Left forelimb (tissue), 1 donor: Measurements from ENCODE around the gene APOL2.

Experiments
- DNase-seq: peaks from one replicate; pipeline ENCODE4 v3.0.0-alpha.2; 2018; ENCODE audit warnings: low spot score

The APOL2 gene, protein sequence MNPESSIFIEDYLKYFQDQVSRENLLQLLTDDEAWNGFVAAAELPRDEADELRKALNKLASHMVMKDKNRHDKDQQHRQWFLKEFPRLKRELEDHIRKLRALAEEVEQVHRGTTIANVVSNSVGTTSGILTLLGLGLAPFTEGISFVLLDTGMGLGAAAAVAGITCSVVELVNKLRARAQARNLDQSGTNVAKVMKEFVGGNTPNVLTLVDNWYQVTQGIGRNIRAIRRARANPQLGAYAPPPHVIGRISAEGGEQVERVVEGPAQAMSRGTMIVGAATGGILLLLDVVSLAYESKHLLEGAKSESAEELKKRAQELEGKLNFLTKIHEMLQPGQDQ

DNA sequence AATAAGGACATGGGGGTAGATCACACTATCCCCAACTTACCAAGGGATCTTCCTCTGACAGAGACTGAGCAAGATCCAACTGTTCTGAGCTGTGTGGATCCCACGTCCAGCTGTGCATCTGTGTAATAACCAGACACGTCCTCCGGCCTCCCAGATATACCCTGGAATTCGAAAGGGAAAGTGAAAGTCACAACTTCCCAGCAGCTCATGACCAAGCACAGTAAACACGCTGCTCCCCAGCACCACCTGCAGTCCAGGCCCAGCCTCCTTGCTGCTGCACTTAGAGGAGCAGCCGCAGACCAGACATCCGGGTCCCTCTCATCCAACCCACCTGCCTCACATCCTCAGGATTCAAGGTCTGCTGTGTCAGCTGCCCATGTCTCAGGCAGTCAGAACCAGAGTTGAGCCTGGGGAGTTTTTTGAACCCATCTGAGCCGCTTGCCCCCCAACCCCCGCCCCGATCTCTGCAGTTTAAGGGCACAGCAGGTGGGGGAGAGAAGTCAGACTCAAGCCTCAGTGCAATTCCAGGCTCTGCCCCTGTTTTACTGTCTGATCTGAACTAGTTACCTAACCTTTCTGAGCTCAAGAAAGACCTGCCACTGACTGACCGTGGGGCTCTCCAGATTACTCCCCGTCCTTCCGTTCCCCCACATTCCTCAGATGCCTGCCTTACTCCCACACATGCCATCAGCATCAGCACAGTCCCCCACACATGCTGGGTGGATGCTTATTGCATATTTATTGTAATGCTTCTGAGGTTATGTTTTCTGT, at the start of gene APOL2:
Gene APOL2 (minus strand): TSS at position 127 of the 771 bp plus-strand sequence. CDS start 6,365 bp downstream, outside the sequence.
- peak; percentile 87 for DNase-seq

DNA sequence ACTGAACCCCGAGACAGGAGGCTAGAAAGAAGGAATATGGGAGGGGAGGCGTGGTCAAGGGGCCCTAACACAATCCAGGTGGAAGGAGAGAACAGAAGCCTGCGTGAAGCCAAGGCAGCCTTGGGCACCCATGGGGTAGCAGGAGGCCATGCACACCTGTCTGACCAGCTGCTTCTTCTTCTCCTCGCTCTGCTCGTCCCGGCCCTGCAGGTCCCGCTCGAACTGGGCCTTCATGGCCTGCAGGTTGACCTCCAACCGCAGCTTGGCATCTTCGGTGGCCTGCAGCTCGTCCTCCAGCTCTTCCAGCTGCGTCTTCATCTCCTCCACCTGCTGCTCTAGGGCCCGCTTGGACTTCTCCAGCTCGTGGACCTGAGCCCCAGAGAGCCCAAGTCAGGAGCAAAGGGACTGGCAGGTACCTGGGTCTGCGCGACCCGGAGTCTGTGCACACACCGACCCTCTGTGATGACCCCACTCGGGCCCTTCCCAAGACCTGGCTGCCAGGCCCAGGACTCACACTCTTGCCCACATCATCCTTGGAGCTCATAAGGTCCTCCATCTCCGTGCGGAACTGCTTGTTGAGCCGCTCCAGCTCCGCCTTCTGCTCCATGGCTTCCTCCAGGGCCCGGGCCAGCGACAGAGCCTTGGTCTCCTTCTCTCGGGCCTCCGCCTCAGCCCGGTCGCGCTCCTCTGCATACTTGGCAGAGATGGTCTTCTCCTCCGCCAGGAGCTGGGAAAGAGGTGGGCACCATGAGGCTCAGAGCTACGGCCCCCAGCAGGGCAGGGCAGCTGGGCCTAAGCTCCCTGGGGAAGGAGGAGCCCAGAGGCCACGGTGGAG, 49.5 kb upstream of the APOL2 start:
- DNase-seq: no peak

DNA sequence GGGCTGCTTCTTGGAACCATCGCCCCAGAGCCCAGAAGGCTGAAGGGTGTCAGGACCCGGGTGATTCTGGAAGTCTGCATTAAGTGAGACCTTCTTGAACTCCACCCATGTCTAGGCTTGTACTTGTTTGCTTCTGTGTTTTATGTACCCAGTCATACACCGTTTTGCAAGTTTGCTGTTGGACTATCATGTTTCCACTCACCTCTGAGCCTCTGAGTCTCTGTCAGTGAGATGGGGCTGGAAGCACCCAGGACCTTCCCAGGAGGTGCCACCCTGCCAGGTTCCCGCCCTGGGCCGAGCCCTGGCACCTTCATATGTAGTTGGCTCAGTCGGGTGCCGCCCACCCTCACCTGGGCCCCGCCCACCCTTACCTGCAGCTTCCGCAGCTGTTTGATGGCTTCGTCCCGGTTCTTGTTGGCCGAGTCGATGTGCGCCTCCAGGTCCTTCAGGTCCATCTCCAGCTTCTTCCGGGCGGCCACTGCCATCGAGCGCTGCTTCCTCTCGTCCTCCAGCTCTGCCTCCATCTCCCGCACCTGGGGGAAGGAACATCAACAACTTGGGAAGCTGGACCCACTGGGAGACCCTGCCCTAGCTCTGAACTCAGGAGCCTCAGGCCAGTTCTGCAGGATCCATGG, 48.7 kb upstream of the APOL2 start:
- DNase-seq: no peak

DNA sequence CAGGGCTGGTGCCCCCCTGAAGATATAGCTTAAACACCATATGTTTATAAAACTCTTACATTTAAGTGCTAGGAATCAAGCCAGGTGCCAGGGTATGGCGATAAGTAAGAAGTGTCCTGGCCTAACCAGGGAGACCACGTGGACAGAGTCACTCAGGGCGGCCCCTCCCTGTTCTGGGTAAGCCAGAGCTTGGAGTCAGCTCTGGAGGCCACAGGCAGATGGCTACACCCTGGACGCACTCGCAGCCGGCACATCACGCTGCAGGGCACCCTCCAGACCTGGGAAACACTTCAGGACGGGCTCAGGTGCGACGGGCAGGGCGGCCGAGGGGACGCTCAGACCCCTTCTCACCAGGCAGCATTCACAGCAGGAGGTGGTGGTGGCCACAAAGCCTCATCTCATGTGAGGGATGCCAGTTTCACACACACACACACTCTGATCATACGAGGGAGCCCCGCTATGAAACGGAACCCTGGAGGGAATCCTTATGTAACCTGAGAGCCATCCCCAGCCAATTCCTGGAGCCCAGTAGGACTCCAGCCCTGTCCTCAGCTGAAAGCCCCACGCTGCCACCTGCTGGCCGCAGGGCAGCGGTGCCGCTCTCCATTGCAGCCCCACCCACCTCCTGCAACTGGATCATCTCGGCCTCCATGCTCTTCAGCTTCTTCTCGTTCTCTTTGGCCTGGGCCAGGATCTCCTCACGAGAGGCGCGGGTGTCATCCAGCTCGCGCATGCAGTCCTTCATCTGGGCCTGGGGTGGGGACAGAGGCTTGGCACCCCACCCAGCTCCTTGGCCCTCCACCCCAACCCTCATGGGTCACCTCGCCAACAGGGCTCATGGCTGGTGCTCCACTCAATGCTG, 47.0 kb upstream of the APOL2 start:
- DNase-seq: peak; percentile 80

DNA sequence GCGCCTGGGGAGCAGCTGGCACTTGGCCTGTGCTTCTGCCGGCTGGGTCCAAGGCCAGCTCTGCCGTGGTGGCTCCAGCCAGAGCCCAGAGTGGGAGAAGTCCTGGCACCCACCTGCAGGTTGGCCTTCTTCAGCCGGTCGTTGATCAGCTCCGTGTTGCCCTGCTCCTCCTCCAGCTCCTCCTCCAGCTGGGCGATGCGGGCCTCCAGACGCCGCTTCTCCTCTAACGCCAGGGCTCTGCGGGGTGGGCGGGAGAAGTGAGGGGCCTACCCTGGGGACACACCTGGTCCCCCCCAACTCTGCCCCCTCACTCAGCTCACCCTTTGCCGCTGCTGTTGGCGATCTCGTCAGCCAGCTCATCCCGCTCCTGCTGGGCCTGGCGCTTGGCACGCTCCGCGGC, 46.2 kb upstream of the APOL2 start:
- DNase-seq: no peak

DNA sequence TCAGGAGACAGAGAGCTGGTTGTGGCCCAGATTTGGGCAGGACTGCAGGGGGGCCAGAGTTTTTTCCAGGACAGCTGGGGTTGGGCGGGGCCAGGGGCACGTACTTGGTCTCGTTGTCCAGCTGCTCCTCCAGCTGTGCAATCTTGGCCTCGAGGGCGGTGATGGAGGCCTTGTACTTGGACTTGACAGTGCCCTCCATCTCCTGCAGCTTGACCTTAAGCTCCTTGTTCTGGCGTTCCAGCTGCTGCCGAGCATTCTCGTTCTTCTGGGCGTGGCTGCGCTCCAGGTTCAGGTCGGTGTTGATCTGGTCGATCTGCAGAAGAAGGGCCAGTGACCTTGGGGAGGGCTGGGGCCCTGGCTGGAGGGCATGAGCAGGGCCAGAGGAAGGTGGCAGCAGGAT, 45.7 kb upstream of the APOL2 start:
- DNase-seq: no peak

DNA sequence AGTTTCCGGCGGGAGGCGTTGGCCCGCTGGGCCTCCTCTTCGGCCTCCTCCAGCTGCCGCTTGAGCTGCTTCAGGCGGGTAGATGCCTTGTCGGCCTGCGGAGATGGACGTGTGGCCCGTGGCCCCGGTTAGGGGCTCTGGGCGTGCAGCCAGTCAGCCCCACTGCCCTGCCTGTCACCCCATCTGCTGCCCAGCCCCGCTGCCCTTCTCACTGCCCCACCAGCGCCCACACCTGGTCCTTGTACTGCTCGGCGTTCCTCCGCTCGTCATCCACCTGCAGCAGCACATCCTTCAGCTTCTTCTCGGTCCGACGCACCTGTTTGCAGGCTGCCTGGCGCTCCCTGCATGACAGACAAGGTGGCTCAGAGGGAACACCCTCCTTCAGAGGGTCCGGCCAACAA, 44.8 kb upstream of the APOL2 start:
- no peak for DNase-seq

DNA sequence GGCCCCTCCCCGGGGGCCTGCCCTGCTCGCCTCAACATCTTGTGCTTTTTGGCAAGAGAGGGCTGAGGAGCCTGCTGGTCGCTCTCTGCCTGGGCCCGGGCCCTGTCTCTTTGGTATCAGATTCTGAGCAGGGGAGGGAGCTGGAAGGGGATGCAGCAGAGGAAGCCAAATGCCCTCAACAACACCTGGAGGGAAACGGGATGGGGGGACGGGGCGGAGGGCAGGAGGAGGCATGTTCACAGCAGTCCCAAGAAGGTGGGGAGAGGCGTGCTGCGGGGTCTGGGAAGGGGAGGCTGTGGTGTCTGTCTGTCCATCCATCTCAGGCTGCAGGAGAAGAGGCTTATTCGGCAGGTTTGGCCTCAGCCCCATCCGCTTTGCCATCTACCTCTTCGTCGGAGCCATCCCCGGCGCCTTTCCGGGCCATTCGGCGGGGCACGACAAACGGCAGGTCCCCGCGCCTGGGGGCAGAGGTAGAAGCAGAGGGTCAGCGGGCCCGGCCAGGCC, 43.1 kb upstream of the APOL2 start:
- DNase-seq: no peak

DNA sequence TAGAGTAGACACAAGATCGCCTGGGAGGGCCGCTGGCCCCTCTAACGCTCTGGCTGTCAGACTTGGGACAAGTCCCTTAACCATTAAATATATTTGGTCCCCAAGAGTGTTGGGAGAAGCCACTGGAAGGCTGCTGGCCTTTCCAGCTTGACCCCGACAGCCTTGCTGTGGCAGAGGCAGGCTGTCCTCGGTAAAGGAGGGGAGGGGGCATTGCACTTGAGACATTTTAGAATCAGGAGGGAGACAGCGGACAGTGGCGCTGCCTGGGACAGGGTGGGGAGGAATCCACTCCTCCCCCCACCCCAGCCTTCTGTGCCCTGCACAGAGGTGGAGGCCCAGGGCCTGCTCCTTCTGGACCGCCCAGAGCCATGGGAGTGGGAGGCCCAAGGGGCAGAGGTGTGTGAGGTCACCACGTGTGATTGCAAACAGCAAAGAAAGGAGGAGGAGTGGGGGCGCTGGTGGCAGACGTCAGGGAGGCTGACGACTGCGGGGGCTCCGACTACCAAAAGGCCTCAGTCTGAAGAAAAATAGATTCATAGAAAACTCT, 42.5 kb upstream of the APOL2 start:
- no peak for DNase-seq

DNA sequence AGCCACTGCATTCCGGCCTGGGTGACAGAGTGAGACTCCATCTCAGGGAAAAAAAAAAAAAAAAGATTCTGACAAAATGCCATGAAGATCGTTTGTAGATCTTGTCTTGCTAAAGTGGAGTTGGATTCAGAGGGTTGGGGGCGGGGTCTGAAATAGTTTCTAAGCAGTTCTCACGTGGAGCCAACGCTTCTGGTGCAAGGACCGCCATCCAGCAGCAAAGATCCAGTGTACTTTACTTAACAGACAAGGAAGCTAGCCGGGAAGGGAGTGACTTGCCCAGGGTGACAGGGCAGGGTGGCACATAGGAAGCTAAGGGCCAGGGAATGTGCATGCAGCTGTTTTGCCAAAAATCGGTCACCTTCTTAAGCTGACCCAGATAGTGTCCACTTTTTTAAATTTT, 41.1 kb upstream of the APOL2 start:
- no peak for DNase-seq

DNA sequence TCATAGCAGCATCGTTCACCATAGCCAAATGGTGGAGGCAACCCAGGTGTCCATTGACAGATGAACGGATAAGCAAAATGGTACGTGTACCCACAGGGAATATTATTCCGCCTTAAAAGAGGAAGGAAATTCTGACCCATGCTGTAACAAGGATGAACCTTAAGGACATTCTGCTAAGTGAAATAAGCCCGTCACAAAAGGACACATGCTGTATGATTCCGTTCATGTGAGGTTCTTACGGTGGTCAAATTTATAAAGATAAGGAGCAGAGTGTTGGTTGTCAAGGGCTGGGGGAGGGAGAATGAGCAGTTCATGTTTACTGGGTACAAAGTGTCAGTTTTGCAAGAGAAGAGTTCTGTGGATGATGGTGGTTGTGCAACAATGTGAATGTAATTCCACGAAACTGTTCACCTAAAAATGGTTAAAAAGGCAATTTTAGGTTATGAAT, 39.9 kb upstream of the APOL2 start:
- no peak for DNase-seq

DNA sequence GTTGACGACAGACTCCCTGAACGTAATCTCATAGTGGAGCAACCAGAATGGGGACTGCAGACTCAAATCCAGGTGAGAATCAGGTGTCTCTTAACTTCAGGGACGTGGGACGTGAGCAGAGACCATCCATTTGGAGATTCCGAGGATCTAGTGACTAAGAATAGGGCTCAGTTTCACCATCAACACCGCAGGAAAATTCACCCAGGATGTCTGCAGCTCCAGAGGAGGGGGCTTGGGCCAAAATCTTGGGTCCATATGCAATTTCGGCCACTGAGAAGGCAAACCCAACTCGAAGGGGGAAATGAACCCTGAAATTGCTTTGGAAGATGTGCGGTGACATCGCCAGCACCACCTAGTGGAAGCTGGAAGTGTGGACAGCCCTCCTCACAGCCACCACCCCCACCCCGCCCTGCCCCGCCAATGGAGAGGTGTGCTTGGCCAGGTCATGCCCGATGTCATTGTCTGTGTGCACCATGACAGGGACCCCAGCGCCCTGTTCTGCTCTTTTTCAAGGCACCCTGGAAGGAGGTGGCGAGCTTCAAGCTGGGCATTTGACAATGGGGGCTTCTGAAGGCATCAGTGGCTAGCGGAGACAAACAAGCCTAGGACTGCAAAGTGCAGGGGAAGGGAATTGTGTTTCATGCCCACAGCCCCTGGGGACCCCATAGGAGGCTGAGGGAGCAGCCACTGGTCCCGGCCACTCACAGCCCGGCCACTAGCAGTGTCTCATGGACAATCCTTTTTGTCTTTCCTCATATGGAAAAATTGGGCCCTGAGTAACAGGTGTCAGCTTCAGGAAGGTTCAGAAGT, 38.4 kb upstream of the APOL2 start:
- DNase-seq: no peak

DNA sequence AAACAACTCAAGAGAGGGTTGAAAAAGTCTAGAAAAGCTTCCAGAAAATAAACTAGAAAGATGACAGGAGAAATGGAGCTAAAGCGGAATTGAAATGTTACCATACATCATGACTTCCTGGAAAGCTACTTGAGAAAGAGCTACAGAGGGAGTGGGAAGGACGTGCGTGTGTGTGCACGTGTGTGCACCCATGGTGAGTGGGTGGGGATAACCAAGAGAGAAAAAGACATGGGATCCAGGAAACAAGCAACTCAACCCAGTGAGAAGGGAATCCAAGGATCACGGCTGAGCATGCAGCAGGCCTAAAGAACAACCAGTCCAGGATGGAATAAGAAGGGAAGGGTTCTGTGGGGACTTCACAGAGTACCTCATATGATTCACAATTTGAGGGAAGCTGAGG, 35.2 kb upstream of the APOL2 start:
- no peak for DNase-seq

DNA sequence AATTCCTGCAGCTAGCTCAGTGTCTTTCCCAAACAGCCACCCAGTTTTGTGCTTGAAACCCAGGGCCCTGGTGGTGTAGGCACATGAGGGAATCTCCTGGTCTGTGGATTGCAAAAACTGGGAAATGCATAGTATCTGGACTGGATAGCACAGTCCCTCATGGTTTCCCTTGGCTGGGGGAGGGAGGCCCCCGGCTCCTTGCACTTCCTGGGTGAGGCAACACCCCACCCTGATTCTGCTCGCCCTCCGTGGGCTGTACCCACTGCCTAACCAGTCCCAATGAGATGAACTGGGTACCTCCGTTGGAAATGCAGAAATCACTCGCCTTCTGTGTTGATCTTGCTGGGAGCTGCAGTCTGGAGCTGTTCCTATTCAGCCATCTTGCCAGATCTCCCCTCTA, 32.6 kb upstream of the APOL2 start:
- DNase-seq: peak; percentile 11

DNA sequence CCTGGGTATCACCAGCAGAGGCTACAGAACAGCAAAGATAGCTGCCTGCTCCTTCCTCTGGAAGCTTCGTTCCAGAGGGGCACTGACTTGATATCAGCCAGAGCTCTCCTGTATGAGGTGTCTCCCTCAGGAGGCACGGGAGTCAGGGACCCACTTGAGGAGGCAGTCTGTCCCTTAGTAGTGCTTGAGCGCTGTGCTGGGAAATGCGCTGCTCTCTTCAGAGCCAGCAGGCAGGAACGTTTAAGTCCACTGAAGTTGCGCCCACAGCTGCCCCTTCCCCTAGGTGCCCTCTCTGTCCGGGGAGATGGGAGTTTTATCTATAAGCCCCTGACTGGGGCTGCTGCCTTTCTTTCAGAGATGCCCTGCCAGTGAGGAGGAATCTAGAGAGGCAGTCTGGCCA, 31.9 kb upstream of the APOL2 start:
- DNase-seq: peak; percentile 50

DNA sequence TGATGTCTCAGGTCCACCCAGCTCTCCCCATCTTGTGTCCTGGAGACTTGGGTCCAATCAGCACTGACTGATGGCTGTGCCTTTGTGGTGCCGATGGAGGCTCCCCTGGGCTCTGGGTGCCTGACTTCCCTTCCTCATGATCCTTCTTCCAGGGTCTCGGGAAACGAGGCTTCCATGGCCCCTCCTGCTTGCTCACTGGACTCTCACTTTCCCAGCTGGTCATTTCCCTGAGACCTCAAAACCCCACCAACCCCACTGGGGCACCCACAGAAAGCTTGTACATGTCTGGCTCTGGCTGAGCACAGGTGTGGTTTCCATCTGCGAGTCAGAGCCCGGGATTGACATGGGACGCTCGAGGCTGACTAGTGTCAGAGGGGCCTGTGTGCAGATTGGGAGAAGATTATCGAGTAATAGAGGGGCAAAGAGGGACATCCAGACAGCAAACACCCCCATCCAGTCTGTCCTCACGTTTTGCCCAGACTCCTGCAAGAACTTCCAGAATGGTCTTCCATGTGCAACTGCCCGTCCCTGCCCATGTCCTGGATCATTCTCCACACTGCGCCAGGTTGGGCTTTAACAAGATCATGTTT, 28.7 kb upstream of the APOL2 start:
- DNase-seq: peak; percentile 53

DNA sequence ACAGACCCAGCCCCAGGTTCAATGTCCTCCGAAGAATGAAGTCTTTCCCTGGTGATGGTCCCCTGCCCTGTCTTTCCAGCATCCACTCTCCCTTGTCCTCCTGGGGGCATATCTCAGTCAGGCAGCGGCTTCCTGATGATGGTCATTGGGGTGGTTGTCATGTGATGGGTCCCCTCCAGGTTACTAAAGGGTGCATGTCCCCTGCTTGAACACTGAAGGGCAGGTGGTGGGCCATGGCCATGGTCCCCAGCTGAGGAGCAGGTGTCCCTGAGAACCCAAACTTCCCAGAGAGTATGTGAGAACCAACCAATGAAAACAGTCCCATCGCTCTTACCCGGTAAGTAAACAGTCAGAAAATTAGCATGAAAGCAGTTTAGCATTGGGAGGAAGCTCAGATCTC, 27.7 kb upstream of the APOL2 start:
- peak; percentile 9 for DNase-seq

DNA sequence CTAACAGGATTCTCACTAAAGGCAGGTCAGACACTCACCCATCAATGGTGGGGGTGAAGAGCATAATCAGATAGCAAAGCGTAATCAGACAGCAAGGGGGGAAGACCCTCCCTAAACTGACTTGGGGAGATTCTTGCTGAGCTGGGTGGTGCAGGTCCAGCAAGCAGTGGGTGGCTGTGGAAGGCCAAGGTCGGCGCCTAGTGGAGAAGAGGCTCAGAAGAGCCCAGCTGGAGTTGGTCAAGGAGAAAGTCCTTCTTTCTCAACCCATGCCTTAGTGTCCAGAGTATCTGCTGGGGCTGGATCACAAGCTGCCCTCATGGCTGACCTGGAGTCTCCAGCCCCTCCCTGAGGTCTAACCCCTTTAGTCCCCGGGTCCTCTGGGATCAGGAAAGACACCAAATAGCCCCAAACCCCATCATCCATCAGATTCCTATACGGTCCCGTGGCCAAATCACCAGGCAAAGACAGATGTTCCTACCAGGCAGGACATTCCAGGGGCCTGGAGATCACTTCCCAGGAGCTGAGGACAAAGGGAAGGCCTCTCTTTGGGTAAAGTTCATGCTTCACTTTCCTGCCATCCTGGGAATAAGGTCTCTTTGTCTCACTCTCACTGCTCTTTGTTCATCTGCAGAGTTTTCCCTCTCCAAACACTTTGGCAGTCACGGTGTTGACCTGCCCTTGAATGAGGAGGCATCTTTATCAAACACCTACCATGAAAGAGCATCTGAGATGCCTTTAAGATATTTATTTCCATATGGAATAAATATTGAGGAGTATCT, 24.7 kb upstream of the APOL2 start:
- peak; percentile 63 for DNase-seq
